KMS-11 (cell line): Measurements from ENCODE around the gene CNOT3.
"Not testable (repeated sequence)": the region's sequence is repeated elsewhere in the genome, so short reads cannot be mapped to it uniquely, and the experiment has no call there.

Experiments used
- H2AFZ ChIP-seq: fragments of 200-600 bp; sonication (generic); 2 replicates; pipeline ENCODE4 v1.6.1; 2016; ENCODE audit warnings: antibody characterized with exemption, mixed run types, low read depth
- H3K27ac ChIP-seq: fragments of 200-600 bp; sonication (generic); 2 replicates; pipeline ENCODE4 v1.6.1; 2016; ENCODE audit warnings: mild to moderate bottlenecking, mixed run types
- H3K27me3 ChIP-seq: fragments of 200-600 bp; sonication (generic); 2 replicates; pipeline ENCODE4 v1.6.1; 2017; ENCODE audit warnings: mild to moderate bottlenecking, low read depth, mixed run types, moderate library complexity; ENCODE audit not compliant: insufficient read depth
- H3K36me3 ChIP-seq: fragments of 200-600 bp; sonication (generic); 2 replicates; pipeline ENCODE4 v1.6.1; 2017; ENCODE audit warnings: mild to moderate bottlenecking, mixed run types; ENCODE audit not compliant: insufficient read depth
- H3K4me1 ChIP-seq: fragments of 200-600 bp; sonication (generic); 2 replicates; pipeline ENCODE4 v1.6.1; 2016; ENCODE audit warnings: mild to moderate bottlenecking, low read depth, mixed run types; ENCODE audit not compliant: poor library complexity, severe bottlenecking
- H3K4me2 ChIP-seq: fragments of 200-600 bp; sonication (generic); 2 replicates; pipeline ENCODE4 v1.7.0; 2016; ENCODE audit warnings: mild to moderate bottlenecking, mixed run types
- H3K4me3 ChIP-seq: fragments of 200-600 bp; sonication (generic); IDR thresholded peaks from 2 replicates; pipeline ENCODE4 v1.6.1; 2017; ENCODE audit warnings: low read depth, low read length, mixed read lengths; ENCODE audit not compliant: insufficient read depth
- H3K79me2 ChIP-seq: fragments of 200-600 bp; sonication (generic); 2 replicates; pipeline ENCODE4 v1.6.1; 2016; ENCODE audit warnings: low read depth, mixed run types; ENCODE audit not compliant: insufficient read depth
- H3K9ac ChIP-seq: fragments of 200-600 bp; sonication (generic); 2 replicates; pipeline ENCODE4 v1.6.1; 2016; ENCODE audit warnings: mild to moderate bottlenecking, mixed run types
- H4K20me1 ChIP-seq: fragments of 200-600 bp; sonication (generic); 2 replicates; pipeline ENCODE4 v1.6.1; 2016; ENCODE audit warnings: mild to moderate bottlenecking, mixed run types; ENCODE audit not compliant: insufficient read depth
- CTCF ChIP-seq: fragments of 200-600 bp; sonication (generic); conservative IDR thresholded peaks from 2 replicates; pipeline ENCODE4 v1.6.1; 2017; ENCODE audit warnings: low read depth, mild to moderate bottlenecking, antibody characterized with exemption, low read length, moderate library complexity, mixed read lengths

CNOT3 gene

GRCh38 chr19:54168174-54168917 is 30.8 kb downstream of the CNOT3 start:
- Histone ChIP-seq H3K4me2 (peak overlapping the region; percentile 76), H3K4me3 (no peak overlapping the region), H3K27me3 (peaks cover 29% of the 10 kb centered on the region), H3K9ac (no peak overlapping the region), H3K36me3 (no peaks in the 10 kb centered on the region), H4K20me1 (no peaks in the 10 kb centered on the region), H2AFZ (peak overlapping the region; percentile 64; the same call in 1 of the 2 replicates), H3K79me2 (no peaks in the 10 kb centered on the region), H3K27ac (no peak overlapping the region), H3K4me1 (peaks cover 6% of the 10 kb centered on the region)
- peak; percentile 66 for TF ChIP-seq CTCF

- Histone ChIP-seq H3K27me3 (peaks cover 33% of the 10 kb centered on the region), H3K27ac (no peak overlapping the region), H3K9ac (no peak overlapping the region), H3K4me3 (no peak overlapping the region), H2AFZ (no peak overlapping the region), H3K36me3 (no peaks in the 10 kb centered on the region), H4K20me1 (no peaks in the 10 kb centered on the region), H3K4me1 (peaks cover 6% of the 10 kb centered on the region), H3K79me2 (no peaks in the 10 kb centered on the region), H3K4me2 (no peak overlapping the region)
- TF ChIP-seq CTCF: no peak
Measured at GRCh38 chr19:54169149-54169740, 31.7 kb downstream of the CNOT3 start.

- H2AFZ ChIP-seq, H3K9ac ChIP-seq, H4K20me1 ChIP-seq, H3K4me2 ChIP-seq, H3K4me3 ChIP-seq, H3K36me3 ChIP-seq, H3K79me2 ChIP-seq, H3K27ac ChIP-seq, H3K4me1 ChIP-seq: not testable (repeated sequence)
- peaks cover 15% of the 10 kb centered on the region; the same call in 1 of the 2 replicates for H3K27me3 ChIP-seq
Measured at GRCh38 chr19:54171736-54172431, 34.3 kb downstream of the CNOT3 start.

GRCh38 chr19:54172471-54173358 is 35.2 kb downstream of the CNOT3 start, which contains the start of gene TMC4:
TMC4 (minus strand) TSS chr19:54173160; CDS start chr19:54173117, 43 bp downstream.
- Histone ChIP-seq H3K4me1 (peaks cover 6% of the 10 kb centered on the region), H3K36me3 (no peaks in the 10 kb centered on the region), H4K20me1 (no peaks in the 10 kb centered on the region), H3K79me2 (no peaks in the 10 kb centered on the region), H3K4me2 (no peak within 1 kb of the TSS), H3K9ac (no peak within 1 kb of the TSS), H2AFZ (no peak within 1 kb of the TSS), H3K27ac (no peak within 1 kb of the TSS), H3K4me3 (no peak within 1 kb of the TSS), H3K27me3 (peaks cover 12% of the 10 kb centered on the region; the same call in 1 of the 2 replicates)
- no peak for TF ChIP-seq CTCF
